BLaER1 treated with 17β-estradiol and CSF1 and Interleukin-3, amounts not matched to agents 10 nM and 100 nM (cell line): ENCODE results near the gene JTB.
A peak's percentile ranks its signal among the peaks of the same experiment; 100 is the strongest.
"Not testable (repeated sequence)": the region's sequence is repeated elsewhere in the genome, so short reads cannot be mapped to it uniquely, and the experiment has no call there.

Source experiments
- H3K27ac ChIP-seq, 11 experiments: shearing (Covaris generic); formaldehyde crosslinking; 2 replicates each; pipeline ENCODE4 v1.8.1; 2022
- H3K27me3 ChIP-seq, 11 experiments: shearing (Covaris generic); formaldehyde crosslinking; 2 replicates each; pipeline ENCODE4 v1.8.1; 2022
- H3K36me3 ChIP-seq, 11 experiments: shearing (Covaris generic); formaldehyde crosslinking; 2 replicates each; pipeline ENCODE4 v1.8.1; 2022
- H3K4me1 ChIP-seq, 10 experiments: shearing (Covaris generic); formaldehyde crosslinking; 2 replicates each; pipeline ENCODE4 v1.8.1; 2022
- H3K4me2 ChIP-seq, 11 experiments: shearing (Covaris generic); formaldehyde crosslinking; 2 replicates each; pipeline ENCODE4 v1.8.1; 2022
- H3K4me3 ChIP-seq, 10 experiments: shearing (Covaris generic); formaldehyde crosslinking; 2 replicates each; pipeline ENCODE4 v1.8.1; 2022
- H3K9ac ChIP-seq, 11 experiments: shearing (Covaris generic); formaldehyde crosslinking; 2 replicates each; pipeline ENCODE4 v1.8.1; 2022
- H3K9me3 ChIP-seq, 11 experiments: shearing (Covaris generic); formaldehyde crosslinking; replicated peaks in 1 of 11; 2 replicates each; pipeline ENCODE4 v1.8.1; 2022
- H4K20me1 ChIP-seq, 11 experiments: shearing (Covaris generic); formaldehyde crosslinking; 2 replicates each; pipeline ENCODE4 v1.8.1; 2022
- Cebpa-rat ChIP-seq, 11 experiments: shearing (Covaris generic); IDR thresholded peaks; 2 replicates each; pipeline ENCODE4 v1.8.1; 2022

Gene JTB

DNA sequence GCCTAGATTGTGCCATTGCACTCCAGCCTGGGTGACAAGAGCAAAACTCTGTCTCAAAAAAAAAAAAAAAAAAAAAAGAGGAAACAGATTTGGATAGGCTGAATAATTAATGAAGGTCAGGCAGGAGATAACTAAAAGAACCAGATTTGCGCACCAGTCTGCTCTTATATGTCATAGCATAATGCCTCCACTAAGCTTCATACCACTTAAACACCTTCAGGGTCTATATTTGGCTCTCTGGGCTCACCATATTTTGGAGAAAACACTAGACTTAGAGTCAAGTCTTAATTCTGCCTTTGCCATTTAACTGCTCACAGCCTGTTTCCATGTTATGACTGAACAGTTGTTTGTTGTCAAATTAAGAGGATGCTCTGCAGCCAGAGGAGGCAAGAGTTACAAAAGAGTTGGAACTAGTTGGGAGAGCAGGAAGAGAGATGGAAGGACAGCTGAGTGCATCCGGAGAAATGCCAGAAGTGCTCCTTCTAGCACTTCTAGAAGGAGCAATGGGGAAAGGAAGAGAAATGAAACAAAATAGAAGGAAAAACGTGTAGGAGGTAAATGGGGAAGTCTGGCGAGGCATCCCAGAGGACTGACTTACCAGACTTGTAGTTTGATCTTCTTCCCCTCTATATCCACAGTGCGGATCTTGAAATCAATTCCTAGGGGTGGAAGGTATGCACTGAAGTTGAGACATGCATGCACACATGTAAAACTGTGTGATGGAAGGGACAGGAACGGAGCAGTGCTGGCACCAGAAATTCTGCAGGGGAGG, 6.8 kb upstream of the JTB start:
- H3K36me3 ChIP-seq: peaks cover 0 to 42% (median 34%) of the 10 kb centered on the region in 11 experiments; a peak in 18 of 22 replicates
- peak overlapping the region in 9 of 10 experiments; percentile 61 to 80 (median 69); a peak in 17 of 20 replicates for H3K4me3 ChIP-seq
- H3K9ac ChIP-seq: peak overlapping the region; percentile 74 to 85 (median 81); a peak in 21 of 22 replicates
- H3K4me1 ChIP-seq: peaks cover 38 to 70% (median 61%) of the 10 kb centered on the region in 10 experiments
- H3K9me3 ChIP-seq: no peaks in the 10 kb centered on the region
- H3K27me3 ChIP-seq: no peaks in the 10 kb centered on the region
- H3K27ac ChIP-seq: peak overlapping the region in 10 of 11 experiments; percentile 64 to 89 (median 81); a peak in 18 of 22 replicates
- peak overlapping the region; percentile 80 to 100 (median 97) for H3K4me2 ChIP-seq
- H4K20me1 ChIP-seq: peaks cover 0 to 8% (median 0%) of the 10 kb centered on the region in 11 experiments; a peak in 2 of 22 replicates
- TF ChIP-seq Cebpa-rat (IDR thresholded peaks at IDR 0.05): no peak

DNA sequence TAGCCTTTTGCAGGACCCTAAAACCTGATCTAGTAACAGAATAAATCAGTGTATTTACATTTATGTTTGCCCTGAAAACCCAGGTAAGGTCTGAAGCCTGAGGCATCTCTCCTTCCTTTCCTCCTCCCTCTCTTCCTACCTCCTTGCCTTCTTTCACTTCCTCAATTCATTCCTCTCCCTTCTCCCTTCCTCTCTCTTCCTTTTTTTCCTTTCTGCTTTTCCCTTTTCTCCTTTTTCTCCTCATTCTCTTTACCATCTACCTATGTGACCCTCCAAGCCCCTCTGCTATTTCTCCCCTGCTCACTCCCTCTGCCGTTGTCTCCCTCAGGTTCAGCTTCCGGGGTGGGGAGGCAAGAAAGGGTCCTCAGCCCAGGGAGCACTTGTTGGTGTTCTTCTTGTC, 4.3 kb upstream of the JTB start:
- H3K9me3 ChIP-seq, H4K20me1 ChIP-seq, H3K27ac ChIP-seq, H3K4me3 ChIP-seq, H3K27me3 ChIP-seq: not testable (repeated sequence)
- Histone ChIP-seq H3K4me2 (peak overlapping the region in 7 of 11 experiments; percentile 7 to 54 (median 38); a peak in 10 of 22 replicates), H3K9ac (peak overlapping the region in 1 of 11 experiments; percentile 45; a peak in 1 of 22 replicates), H3K4me1 (peaks cover 38 to 66% (median 58%) of the 10 kb centered on the region in 10 experiments), H3K36me3 (peaks cover 0 to 49% (median 39%) of the 10 kb centered on the region in 11 experiments; a peak in 18 of 22 replicates)

DNA sequence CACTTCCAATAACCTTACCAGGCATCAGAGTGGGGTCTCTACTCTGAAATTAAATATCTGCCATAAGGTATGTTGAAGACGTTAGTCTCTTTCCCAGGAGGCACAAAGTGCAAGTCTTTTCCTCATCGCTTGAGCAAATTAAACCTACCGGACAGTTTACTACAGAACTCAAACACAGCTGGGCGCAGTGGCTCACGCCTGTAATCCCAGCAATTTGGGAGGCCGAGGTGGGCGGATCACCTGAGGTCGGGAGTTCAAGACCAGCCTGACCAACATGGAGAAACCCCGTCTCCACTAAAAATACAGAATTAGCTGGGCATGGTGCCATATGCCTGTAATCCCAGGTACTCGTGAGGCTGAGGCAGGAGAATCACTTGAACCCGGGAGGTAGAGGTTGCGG, 1.6 kb upstream of the JTB start:
- H3K4me1 ChIP-seq: peaks cover 30 to 69% (median 64%) of the 10 kb centered on the region in 10 experiments
- peak overlapping the region in 4 of 11 experiments; percentile 89 to 92 (median 90); a peak in 3 of 22 replicates for H3K9ac ChIP-seq
- H3K4me3 ChIP-seq, H3K27me3 ChIP-seq, H3K9me3 ChIP-seq, H3K27ac ChIP-seq: not testable (repeated sequence)
- H3K36me3 ChIP-seq: peaks cover 19 to 72% (median 59%) of the 10 kb centered on the region in 11 experiments
- peaks cover 0 to 16% (median 0%) of the 10 kb centered on the region in 11 experiments; a peak in 5 of 22 replicates for H4K20me1 ChIP-seq
- peak overlapping the region in 10 of 11 experiments; percentile 82 to 99 (median 92); a peak in 16 of 22 replicates for H3K4me2 ChIP-seq

GRCh38 chr1:153978274-153978909, 918 bp upstream of the JTB start:
- TF ChIP-seq Cebpa-rat (IDR thresholded peaks at IDR 0.05): no peak
- Histone ChIP-seq H3K36me3 (peaks cover 26 to 74% (median 64%) of the 10 kb centered on the region in 11 experiments), H3K9ac (peak overlapping the region; percentile 89 to 96 (median 91); a peak in 20 of 22 replicates), H3K4me2 (peak overlapping the region; percentile 82 to 99 (median 93)), H3K9me3 (no peaks in the 10 kb centered on the region), H3K27me3 (no peaks in the 10 kb centered on the region), H3K27ac (peak overlapping the region in 9 of 11 experiments; percentile 86 to 94 (median 88); a peak in 17 of 22 replicates), H3K4me3 (peak overlapping the region; percentile 83 to 98 (median 94)), H4K20me1 (peaks cover 0 to 16% (median 0%) of the 10 kb centered on the region in 11 experiments; a peak in 4 of 22 replicates), H3K4me1 (peaks cover 29 to 69% (median 64%) of the 10 kb centered on the region in 10 experiments)

- Histone ChIP-seq H3K4me3 (peak overlapping the region; percentile 83 to 98 (median 94)), H3K27ac (peak overlapping the region; percentile 84 to 94 (median 88)), H3K9ac (peak overlapping the region; percentile 89 to 96 (median 91)), H3K27me3 (no peaks in the 10 kb centered on the region), H3K4me1 (peaks cover 38 to 70% (median 67%) of the 10 kb centered on the region in 10 experiments), H3K4me2 (peak overlapping the region; percentile 82 to 99 (median 93)), H3K9me3 (no peaks in the 10 kb centered on the region), H4K20me1 (peaks cover 0 to 16% (median 0%) of the 10 kb centered on the region in 11 experiments; a peak in 4 of 22 replicates), H3K36me3 (peaks cover 27 to 63% (median 61%) of the 10 kb centered on the region in 11 experiments)
- TF ChIP-seq Cebpa-rat (IDR thresholded peaks at IDR 0.05): no peak
These were observed 640 bp downstream of the JTB start for GRCh38 chr1:153976819-153977249.

- Histone ChIP-seq H3K27me3 (no peaks in the 10 kb centered on the region), H3K4me1 (peaks cover 62 to 86% (median 80%) of the 10 kb centered on the region in 10 experiments), H3K36me3 (peaks cover 27 to 44% (median 39%) of the 10 kb centered on the region in 11 experiments), H3K27ac (peak overlapping the region in 6 of 11 experiments; percentile 14 to 54 (median 22); a peak in 6 of 22 replicates), H3K9ac (no peak overlapping the region), H3K4me2 (peak overlapping the region in 5 of 11 experiments; percentile 90 to 97 (median 93); a peak in 8 of 22 replicates), H3K9me3 (no peaks in the 10 kb centered on the region), H3K4me3 (no peak overlapping the region), H4K20me1 (peaks cover 0 to 16% (median 0%) of the 10 kb centered on the region in 11 experiments; a peak in 3 of 22 replicates)
- no peak for TF ChIP-seq Cebpa-rat (IDR thresholded peaks at IDR 0.05)
These were observed 3.9 kb downstream of the JTB start for GRCh38 chr1:153973525-153973924.

GRCh38 chr1:153973071-153973470, 4.4 kb downstream of the JTB start:
- H3K36me3 ChIP-seq: peaks cover 27 to 44% (median 39%) of the 10 kb centered on the region in 11 experiments
- peak overlapping the region in 7 of 11 experiments; percentile 22 to 59 (median 52); a peak in 9 of 22 replicates for H3K27ac ChIP-seq
- peak overlapping the region in 1 of 11 experiments; percentile 18; a peak in 1 of 22 replicates for H3K9ac ChIP-seq
- no peak for TF ChIP-seq Cebpa-rat (IDR thresholded peaks at IDR 0.05)
- H3K4me3 ChIP-seq: no peak overlapping the region
- no peaks in the 10 kb centered on the region for H3K27me3 ChIP-seq
- peak overlapping the region in 9 of 11 experiments; percentile 57 to 97 (median 75); a peak in 15 of 22 replicates for H3K4me2 ChIP-seq
- H3K4me1 ChIP-seq: peaks cover 60 to 86% (median 79%) of the 10 kb centered on the region in 10 experiments
- no peaks in the 10 kb centered on the region for H3K9me3 ChIP-seq
- H4K20me1 ChIP-seq: peaks cover 0 to 16% (median 0%) of the 10 kb centered on the region in 11 experiments; a peak in 3 of 22 replicates

DNA sequence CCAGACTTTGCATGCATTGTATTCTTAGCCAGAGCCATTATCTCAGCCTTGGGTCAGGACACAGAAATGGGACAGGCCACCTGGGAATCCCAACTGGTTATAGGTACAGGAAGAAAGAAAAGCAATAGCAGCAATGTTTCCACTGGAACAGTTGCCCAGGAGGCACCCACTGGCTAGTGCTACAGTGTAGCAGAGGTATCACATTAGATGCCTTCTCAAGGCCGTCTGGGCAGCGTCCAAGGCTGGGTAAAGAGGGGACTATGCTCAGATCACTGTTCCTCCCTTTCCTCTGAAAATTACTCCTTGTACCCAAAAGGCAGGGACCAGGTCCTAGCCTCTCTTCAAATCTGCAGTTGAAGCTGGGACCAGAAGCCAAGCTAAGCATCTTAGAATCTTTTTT, 7.1 kb downstream of the JTB start:
- peaks cover 0 to 3% (median 0%) of the 10 kb centered on the region in 11 experiments; a peak in 1 of 22 replicates for H4K20me1 ChIP-seq
- H3K9me3 ChIP-seq: no peaks in the 10 kb centered on the region
- no peak overlapping the region for H3K9ac ChIP-seq
- peaks cover 56 to 85% (median 78%) of the 10 kb centered on the region in 10 experiments for H3K4me1 ChIP-seq
- peak overlapping the region in 2 of 11 experiments; percentile 12 to 36; a peak in 2 of 22 replicates for H3K27ac ChIP-seq
- peak overlapping the region in 8 of 11 experiments; percentile 17 to 99 (median 64); a peak in 12 of 22 replicates for H3K4me2 ChIP-seq
- peaks cover 21 to 34% (median 29%) of the 10 kb centered on the region in 11 experiments for H3K36me3 ChIP-seq
- H3K27me3 ChIP-seq: no peaks in the 10 kb centered on the region
- no peak for TF ChIP-seq Cebpa-rat (IDR thresholded peaks at IDR 0.05)
- no peak overlapping the region for H3K4me3 ChIP-seq
